Measurements from ENCODE around the gene PLEKHS1.

DNA sequence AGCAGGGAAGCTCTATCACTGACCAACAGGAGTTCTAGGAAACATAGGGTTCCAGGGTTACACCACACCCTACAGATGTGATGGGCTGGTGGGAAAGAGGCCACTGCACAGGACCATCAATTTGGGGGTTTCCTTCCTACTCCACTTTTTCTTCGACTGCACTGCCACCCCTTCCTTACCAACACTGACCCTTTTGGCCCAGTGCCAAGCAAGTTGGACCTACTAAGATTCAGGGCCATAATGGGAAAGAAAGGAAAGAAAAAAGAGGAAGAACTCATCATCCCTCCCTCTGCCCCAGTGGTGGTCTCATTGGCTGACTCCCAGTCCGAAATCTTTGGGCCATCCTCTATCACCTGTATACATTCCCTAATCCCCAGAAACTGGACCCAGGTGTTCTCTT lies 6.1 kb upstream of the PLEKHS1 start:
- TF ChIP-seq, protein P1, sequence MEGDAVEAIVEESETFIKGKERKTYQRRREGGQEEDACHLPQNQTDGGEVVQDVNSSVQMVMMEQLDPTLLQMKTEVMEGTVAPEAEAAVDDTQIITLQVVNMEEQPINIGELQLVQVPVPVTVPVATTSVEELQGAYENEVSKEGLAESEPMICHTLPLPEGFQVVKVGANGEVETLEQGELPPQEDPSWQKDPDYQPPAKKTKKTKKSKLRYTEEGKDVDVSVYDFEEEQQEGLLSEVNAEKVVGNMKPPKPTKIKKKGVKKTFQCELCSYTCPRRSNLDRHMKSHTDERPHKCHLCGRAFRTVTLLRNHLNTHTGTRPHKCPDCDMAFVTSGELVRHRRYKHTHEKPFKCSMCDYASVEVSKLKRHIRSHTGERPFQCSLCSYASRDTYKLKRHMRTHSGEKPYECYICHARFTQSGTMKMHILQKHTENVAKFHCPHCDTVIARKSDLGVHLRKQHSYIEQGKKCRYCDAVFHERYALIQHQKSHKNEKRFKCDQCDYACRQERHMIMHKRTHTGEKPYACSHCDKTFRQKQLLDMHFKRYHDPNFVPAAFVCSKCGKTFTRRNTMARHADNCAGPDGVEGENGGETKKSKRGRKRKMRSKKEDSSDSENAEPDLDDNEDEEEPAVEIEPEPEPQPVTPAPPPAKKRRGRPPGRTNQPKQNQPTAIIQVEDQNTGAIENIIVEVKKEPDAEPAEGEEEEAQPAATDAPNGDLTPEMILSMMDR (IDR thresholded peaks at IDR 0.05; ENCODE audit: low read depth, low read length, missing input control), result no peak
- TF ChIP-seq, protein P2, sequence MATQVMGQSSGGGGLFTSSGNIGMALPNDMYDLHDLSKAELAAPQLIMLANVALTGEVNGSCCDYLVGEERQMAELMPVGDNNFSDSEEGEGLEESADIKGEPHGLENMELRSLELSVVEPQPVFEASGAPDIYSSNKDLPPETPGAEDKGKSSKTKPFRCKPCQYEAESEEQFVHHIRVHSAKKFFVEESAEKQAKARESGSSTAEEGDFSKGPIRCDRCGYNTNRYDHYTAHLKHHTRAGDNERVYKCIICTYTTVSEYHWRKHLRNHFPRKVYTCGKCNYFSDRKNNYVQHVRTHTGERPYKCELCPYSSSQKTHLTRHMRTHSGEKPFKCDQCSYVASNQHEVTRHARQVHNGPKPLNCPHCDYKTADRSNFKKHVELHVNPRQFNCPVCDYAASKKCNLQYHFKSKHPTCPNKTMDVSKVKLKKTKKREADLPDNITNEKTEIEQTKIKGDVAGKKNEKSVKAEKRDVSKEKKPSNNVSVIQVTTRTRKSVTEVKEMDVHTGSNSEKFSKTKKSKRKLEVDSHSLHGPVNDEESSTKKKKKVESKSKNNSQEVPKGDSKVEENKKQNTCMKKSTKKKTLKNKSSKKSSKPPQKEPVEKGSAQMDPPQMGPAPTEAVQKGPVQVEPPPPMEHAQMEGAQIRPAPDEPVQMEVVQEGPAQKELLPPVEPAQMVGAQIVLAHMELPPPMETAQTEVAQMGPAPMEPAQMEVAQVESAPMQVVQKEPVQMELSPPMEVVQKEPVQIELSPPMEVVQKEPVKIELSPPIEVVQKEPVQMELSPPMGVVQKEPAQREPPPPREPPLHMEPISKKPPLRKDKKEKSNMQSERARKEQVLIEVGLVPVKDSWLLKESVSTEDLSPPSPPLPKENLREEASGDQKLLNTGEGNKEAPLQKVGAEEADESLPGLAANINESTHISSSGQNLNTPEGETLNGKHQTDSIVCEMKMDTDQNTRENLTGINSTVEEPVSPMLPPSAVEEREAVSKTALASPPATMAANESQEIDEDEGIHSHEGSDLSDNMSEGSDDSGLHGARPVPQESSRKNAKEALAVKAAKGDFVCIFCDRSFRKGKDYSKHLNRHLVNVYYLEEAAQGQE (IDR thresholded peaks at IDR 0.05), result no peak
- TF ChIP-seq FOXA1 (IDR thresholded peaks at IDR 0.05) (no peak), JUND (IDR thresholded peaks at IDR 0.05) (no peak), GABPA (IDR thresholded peaks at IDR 0.05 in 1 of 2, conservative IDR thresholded peaks at IDR 0.05 in 1 of 2) (no peak), RAD21 (IDR thresholded peaks at IDR 0.05) (no peak), HNF4G (IDR thresholded peaks at IDR 0.05) (no peak), YY1 (IDR thresholded peaks at IDR 0.05) (no peak), NR2F2 (IDR thresholded peaks at IDR 0.05) (no peak), TAF1 (conservative IDR thresholded peaks at IDR 0.05) (no peak), SP1 (IDR thresholded peaks at IDR 0.05) (no peak)
- TF ChIP-seq, protein P3, sequence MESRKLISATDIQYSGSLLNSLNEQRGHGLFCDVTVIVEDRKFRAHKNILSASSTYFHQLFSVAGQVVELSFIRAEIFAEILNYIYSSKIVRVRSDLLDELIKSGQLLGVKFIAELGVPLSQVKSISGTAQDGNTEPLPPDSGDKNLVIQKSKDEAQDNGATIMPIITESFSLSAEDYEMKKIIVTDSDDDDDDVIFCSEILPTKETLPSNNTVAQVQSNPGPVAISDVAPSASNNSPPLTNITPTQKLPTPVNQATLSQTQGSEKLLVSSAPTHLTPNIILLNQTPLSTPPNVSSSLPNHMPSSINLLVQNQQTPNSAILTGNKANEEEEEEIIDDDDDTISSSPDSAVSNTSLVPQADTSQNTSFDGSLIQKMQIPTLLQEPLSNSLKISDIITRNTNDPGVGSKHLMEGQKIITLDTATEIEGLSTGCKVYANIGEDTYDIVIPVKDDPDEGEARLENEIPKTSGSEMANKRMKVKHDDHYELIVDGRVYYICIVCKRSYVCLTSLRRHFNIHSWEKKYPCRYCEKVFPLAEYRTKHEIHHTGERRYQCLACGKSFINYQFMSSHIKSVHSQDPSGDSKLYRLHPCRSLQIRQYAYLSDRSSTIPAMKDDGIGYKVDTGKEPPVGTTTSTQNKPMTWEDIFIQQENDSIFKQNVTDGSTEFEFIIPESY (IDR thresholded peaks at IDR 0.05), result no peak
- TF ChIP-seq, protein P4, sequence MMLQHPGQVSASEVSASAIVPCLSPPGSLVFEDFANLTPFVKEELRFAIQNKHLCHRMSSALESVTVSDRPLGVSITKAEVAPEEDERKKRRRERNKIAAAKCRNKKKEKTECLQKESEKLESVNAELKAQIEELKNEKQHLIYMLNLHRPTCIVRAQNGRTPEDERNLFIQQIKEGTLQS (IDR thresholded peaks at IDR 0.05), result no peak
- TF ChIP-seq, protein P5, sequence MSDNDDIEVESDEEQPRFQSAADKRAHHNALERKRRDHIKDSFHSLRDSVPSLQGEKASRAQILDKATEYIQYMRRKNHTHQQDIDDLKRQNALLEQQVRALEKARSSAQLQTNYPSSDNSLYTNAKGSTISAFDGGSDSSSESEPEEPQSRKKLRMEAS (IDR thresholded peaks at IDR 0.05), result no peak

All from liver (tissue), 3 donors.